ENCODE results near the gene CD99.

Gene CD99

GRCh38 chrX:2676794-2677675 is 14.1 kb upstream of the CD99 start:
- no peak for DNase-seq

- no peak for DNase-seq
Observed at GRCh38 chrX:2677764-2678163, 13.3 kb upstream of the CD99 start.

DNA sequence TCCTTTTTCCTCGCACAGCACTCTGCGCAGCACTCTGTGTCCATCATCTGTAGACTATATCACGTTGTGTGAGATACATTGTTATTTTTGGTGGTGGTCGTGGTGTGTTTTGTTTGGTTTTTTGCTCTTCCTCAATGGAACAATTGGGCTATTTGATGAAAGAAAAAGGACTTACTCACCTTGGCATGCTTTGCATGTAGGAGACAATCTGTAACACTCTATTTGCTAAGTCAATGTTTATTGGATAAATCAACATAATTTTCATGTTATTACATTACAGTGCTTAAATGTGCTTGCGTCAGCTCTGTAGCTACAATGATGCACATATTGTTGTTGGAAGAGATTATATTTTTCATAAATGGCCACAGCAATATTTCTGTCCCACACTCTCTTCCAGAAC is 12.5 kb upstream of the CD99 start:
- DNase-seq: no peak

DNA sequence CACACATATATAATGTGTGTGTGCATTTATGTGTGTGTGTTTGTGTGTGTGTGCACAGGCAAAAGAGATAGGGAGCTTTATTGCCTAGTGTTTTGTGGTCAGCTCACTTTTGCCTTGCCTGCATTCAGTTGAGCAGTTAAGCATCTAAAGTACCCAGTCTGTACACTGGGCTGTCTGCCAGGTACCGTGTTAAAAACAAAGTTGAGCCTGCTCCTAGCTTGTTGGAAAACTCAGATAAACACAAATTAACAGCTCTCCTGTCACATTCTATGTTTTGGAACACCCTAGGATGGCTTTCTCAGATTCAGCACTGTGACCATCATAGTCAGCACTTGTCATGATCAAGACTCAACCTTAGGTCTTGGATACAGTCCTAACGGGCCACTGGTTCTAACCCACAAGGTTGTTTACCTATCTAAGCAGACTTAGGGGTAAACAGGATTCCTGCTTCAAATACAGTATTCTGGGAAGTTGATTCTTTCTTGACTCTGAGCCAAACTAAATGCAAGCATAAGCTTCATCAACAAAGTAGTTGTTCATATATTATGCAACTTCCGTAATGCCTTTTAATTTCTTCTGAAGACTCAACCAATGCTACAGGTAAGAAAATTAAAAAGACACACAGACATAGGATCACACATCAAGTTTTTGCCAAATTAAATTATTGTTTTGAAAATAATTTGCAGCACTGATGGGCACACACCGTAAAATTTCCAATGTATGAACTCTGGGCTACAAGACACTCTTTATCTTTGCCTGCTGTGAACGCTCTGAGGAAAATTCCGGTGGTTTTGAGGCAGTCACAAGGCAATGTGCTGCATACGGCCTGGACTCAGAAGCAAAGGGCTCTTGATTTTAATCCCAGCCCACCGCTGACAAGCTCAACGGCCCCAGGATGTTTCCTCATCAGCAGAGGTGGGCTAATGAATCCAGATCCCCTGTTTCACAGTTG is 11.3 kb upstream of the CD99 start:
- no peak for DNase-seq

GRCh38 chrX:2680486-2681348 is 10.4 kb upstream of the CD99 start:
- DNase-seq: no peak

- DNase-seq: no peak
Observed at GRCh38 chrX:2682565-2683177, 8.4 kb upstream of the CD99 start.

DNA sequence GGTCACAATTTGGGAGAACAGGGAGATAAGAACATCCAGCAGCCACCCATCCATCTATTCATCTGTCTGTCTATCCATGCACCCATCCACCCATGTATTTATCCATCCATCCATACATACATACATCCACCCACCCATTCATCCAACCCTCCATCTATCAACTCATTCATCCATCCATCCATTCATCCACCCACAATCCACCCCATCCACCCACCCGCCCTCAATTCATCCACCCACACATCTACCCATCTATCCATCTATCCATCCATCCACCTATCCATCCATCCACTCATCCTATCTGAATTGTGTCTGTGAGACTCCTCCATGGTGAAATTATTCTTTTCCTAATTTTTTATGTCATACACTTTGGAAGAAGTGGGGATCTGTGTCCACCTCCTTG is 6.8 kb upstream of the CD99 start:
- DNase-seq: no peak

GRCh38 chrX:2685886-2686285 is 5.2 kb upstream of the CD99 start:
- no peak for DNase-seq

- DNase-seq: no peak
Observed at GRCh38 chrX:2689773-2690666, 1.1 kb upstream of the CD99 start.

- no peak for DNase-seq
Observed at GRCh38 chrX:2691543-2692220, 587 bp downstream of the CD99 start.

GRCh38 chrX:2692221-2693112 is 1.4 kb downstream of the CD99 start:
- DNase-seq: no peak

DNA sequence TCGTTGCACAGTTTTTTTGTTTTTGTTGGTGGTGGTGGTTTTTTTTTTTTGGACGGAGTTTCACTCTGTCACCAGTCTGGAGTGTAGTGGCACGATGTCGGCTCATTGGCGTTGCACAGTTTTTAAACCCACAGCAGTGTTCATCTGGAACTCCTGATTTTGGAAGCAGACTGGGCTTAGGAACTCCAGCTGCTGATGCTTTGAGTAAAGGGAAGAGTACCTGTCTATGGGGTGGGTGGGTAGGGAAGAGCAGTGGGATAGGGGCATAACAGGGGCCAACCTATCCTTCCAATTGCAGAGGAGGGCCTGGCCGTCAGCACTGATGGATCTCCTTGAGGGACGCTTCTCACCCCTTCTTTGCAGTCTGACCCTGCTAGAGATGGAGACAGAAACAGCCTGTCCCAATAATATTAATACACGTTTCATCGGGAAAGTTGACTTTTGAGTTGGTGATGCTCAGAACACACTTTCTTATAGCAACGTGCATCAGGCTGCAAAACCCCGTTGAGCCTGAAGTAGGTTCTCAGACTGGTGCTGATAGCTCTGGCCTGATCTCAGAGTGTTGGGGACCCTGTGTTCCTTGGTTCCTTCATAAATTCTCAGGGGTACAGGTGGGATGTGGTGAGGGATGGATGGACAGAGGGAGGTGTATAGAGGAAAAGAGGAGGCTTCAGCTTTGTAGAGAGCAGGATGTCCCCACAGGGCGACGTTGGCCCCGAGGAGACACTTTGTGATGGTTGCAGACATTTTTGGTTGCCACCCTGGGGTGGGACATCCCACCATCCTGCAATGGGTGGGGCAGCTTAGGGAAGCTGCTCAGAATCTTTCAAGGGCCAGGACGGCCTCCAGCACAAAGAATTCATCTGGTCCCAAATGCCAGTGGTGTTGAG is 2.3 kb downstream of the CD99 start:
- DNase-seq: no peak

DNA sequence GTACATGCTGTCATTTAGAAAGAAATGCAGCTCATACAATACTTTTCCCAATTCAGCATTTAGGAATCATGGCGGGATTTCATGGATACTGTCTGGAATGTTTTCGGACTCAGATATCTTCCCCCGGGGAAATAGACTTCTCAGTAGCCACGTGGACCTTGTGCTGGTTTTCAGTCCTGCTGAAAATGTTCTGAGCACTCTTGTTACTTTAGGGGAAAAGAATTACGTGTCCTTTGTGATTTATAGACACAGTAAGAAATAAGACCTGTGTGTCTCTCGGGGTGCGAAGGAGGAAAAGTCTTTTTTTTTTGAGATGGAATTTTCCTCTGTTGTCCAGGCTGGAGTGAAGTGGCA is 3.8 kb downstream of the CD99 start:
- DNase-seq: no peak

DNA sequence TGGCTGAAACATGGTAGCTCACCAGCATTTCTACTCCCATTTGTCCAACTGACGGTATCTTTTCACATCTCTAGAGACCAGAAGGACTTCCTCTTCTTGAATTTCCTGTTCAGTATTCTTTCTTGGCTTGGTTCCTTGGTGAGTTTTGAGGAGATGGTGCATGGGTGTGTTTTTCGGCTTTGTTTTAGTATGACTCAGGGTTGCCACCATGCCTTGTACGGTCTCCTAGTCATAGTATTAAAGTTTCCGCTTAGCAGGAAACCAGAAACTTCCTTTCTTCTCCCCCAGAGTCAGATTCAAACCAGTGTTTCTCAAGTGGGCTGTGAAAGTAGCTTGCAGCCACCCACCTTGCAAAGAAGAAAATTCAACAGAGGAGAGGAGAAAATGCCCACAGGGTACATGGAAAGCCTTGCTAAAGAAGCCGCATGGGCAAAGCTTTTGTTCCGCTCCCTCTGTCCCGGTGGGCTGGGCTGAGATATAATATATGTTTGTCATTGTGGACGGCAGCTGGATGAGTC is 5.7 kb downstream of the CD99 start:
- no peak for DNase-seq

DNA sequence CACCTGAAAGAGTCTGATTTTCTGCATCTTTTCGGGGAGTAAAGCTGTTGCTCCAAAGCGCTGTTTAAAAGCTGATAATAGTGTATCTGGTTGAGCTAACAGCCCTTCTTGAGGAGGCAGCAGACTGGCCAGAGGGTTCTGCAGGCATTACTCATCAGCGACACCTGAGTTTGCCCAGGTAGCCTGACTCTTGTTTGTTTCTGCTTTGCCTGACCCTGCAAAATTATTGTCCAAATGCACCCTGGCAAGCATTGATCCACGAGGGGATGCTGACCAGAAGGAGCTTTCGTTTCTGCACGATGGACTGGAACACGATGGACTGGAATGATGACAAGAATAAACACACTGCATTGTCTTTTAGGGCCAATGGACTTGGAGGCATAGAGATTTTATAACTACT is 6.2 kb downstream of the CD99 start:
- no peak for DNase-seq

DNA sequence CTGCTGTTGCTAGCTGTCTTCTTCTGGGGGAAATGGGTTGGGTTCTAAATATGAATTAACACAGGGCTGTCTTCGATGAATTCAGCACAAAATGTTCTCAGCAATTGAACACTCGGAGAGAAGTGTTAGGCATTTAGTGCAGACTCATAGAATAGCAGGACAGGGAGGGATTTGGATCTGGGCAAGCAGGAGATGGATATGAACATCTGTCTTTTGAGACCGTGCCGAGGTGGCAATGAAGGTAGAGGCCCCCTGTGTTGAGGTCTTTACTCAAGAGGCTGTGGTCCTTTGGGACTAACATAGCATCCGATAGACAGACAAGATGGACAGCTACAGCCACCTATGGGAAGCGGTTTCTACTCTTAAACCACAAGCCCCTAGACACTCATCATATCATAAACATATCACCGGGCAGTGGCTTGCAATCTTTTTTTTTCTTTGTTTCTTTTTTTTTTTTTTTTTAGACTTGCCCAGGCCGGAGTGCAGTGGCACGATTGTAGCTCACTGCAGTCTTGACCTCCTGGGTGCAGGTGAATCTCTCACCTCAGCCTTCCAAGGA is 6.7 kb downstream of the CD99 start:
- DNase-seq: no peak

DNA sequence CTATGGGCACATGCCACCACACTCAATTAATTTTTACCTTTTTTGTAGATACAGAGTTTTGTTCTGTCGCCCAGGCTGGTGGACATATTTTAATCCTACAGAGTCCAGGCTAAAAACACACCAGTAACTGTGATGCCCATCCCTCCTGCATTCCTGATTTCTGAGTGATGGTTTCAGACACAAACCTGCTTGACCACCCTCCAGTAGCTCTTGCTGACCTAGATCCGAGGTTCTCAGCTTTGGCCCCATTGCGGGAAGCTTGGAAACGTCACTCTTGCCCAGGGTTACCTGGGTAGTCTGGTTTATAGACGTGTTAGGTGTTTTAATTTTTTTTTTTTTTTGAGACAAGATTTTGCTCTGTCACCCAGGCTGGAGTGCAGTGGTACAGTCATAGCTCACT is 7.5 kb downstream of the CD99 start:
- DNase-seq: no peak

GRCh38 chrX:2699959-2700358 is 8.9 kb downstream of the CD99 start:
- DNase-seq: no peak

Data from NCI-H1048 (cell line).